K562 (cell line): ENCODE results near the gene AZGP1. TPM values are rescaled to one million over a fixed set of nuclear protein-coding genes. Genes with fewer than 3 reads are reported as not detected.

Experiments
- AFF4 ChIP-seq: sonication (generic); formaldehyde crosslinking; IDR thresholded peaks from 2 replicates; pipeline ENCODE4 v1.8.0; 2023; ENCODE audit warnings: mild to moderate bottlenecking, missing genetic modification reagents
- CREB1 ChIP-seq, 2 experiments: sonication (generic) in 1 of 2; formaldehyde crosslinking in 1 of 2; IDR thresholded peaks; 2 replicates each; pipeline versions ENCODE4 v1.6.1 to v1.8.0; 2012 to 2022; ENCODE audit warnings: inconsistent platforms in 1 of 2, mild to moderate bottlenecking in 1 of 2, missing genetic modification reagents in 1 of 2, moderate library complexity in 1 of 2
- HDAC8 ChIP-seq: fragments of 450-650 bp; IDR thresholded peaks from 2 replicates; pipeline ENCODE4 v1.6.1; 2016; ENCODE audit warnings: mild to moderate bottlenecking, missing genetic modification characterization, moderate library complexity, missing compliant biosample characterization
- HLTF ChIP-seq: fragments of 450-650 bp; IDR thresholded peaks from 2 replicates; pipeline ENCODE4 v1.6.1; 2016
- IRF2 ChIP-seq: sonication (generic); formaldehyde crosslinking; IDR thresholded peaks from 2 replicates; pipeline ENCODE4 v1.8.1; 2022; ENCODE audit warnings: mild to moderate bottlenecking, missing genetic modification reagents
- KHSRP ChIP-seq: fragments of 450-650 bp; IDR thresholded peaks from 2 replicates; pipeline ENCODE4 v1.6.1; 2017
- NFE2 ChIP-seq: IDR thresholded peaks from 2 replicates; pipeline ENCODE4 v1.6.1; 2014; ENCODE audit warnings: antibody characterized with exemption, low read depth
- POLR2AphosphoS2 ChIP-seq: IDR thresholded peaks from 2 replicates; pipeline ENCODE4 v1.6.1; 2012; ENCODE audit warnings: low read length, improper control_type of control experiment
- RNF2 ChIP-seq: sonication (generic); IDR thresholded peaks from 2 replicates; pipeline ENCODE4 v1.6.1; 2016
- TARDBP ChIP-seq: fragments of 450-650 bp; IDR thresholded peaks from 2 replicates; pipeline ENCODE4 v1.6.1; 2016
- TBL1XR1 ChIP-seq, 2 experiments: IDR thresholded peaks; 2 replicates each; pipeline ENCODE4 v1.6.1; 2012; ENCODE audit warnings: improper control_type of control experiment in 2 of 2, low read length in 2 of 2, mild to moderate bottlenecking in 1 of 2
- TBP ChIP-seq: optimal IDR thresholded peaks from 2 replicates; pipeline ENCODE3; 2011; ENCODE audit warnings: low read depth, low read length, improper control_type of control experiment
- TEAD4 ChIP-seq, 2 experiments: sonication (generic) in 1 of 2; formaldehyde crosslinking in 1 of 2; IDR thresholded peaks; 2 replicates each; pipeline versions ENCODE4 v1.6.1 to v1.8.0; 2012 to 2022; ENCODE audit warnings: borderline replicate concordance in 1 of 2, inconsistent platforms in 1 of 2, low read length in 1 of 2, mild to moderate bottlenecking in 1 of 2, missing genetic modification reagents in 1 of 2
- U2AF1 ChIP-seq: fragments of 200-400 bp; formaldehyde crosslinking; optimal IDR thresholded peaks from 2 replicates; pipeline ENCODE3; 2017; ENCODE audit warnings: mild to moderate bottlenecking, low read depth, low read length, moderate library complexity
- ZNF324 ChIP-seq: fragments of 250-450 bp; sonication (Bioruptor Pico); IDR thresholded peaks from 2 replicates; pipeline ENCODE4 v1.4.0; 2020; ENCODE audit warnings: mild to moderate bottlenecking
- polyA plus RNA-seq, 8 experiments: library from polyadenylated mRNA; depleted of rRNA in 4 of 8; stranded (reverse) in 5 of 8; unstranded in 3 of 8; fragments of >200 nt; fragmentation: Nextera tagmentation in 2 of 8; fragmentation: Illumina TruSeq in 1 of 8; extraction: Ambion mirVana in 2 of 8; extraction: Trizol in 1 of 8; gene quantifications; 2 replicates each; pipeline versions ENCODE4 v1.2.1 to v1.2.3, GENCODE V29; 2011 to 2014; ENCODE audit warnings: inconsistent platforms in 1 of 8, missing spikeins in 1 of 8
- total RNA-seq, 7 experiments: library from RNA; depleted of rRNA in 6 of 7; stranded (reverse); fragments of >200 nt in 6 of 7; fragmentation: Illumina TruSeq in 2 of 7; extraction: Trizol in 2 of 7; gene quantifications; 2 replicates each; pipeline versions ENCODE4 v1.2.1 to v1.2.3, GENCODE V29; 2011 to 2021; ENCODE audit warnings: low replicate concordance in 1 of 7
- TF ChIP-seq, protein P1 (sequence below): fragments of 250-450 bp; sonication (Bioruptor Pico); IDR thresholded peaks from 2 replicates; pipeline ENCODE4 v1.4.0; 2020; ENCODE audit warnings: borderline replicate concordance
- TF ChIP-seq, protein P2 (sequence below), 2 experiments: fragments of 450-650 bp in 1 of 2; sonication (generic) in 1 of 2; formaldehyde crosslinking in 1 of 2; IDR thresholded peaks in 1 of 2; conservative IDR thresholded peaks in 1 of 2; 2 replicates each; pipeline versions ENCODE4 v1.6.1 to v1.8.1; 2016 to 2023; ENCODE audit warnings: mild to moderate bottlenecking in 2 of 2, moderate library complexity in 2 of 2, inconsistent platforms in 1 of 2, missing genetic modification reagents in 1 of 2
- TF ChIP-seq, protein P3 (sequence below): fragments of 250-450 bp; sonication (Bioruptor Pico); IDR thresholded peaks from 2 replicates; pipeline ENCODE4 v1.5.0; 2021; ENCODE audit warnings: mild to moderate bottlenecking, borderline replicate concordance

Gene AZGP1
- total and polyA plus RNA-seq, 9 of the 15 experiments (the other 6 are each of a cell fraction or from before 2014, with no cell fraction given) = 0.18 to 0.53 TPM; not detected in 7

- TF ChIP-seq KHSRP (no peak), CREB1 (IDR thresholded peaks at IDR 0.05) (peak; percentile 64), CREB1 (CRISPR knock-in tag; IDR thresholded peaks at IDR 0.05) (peak; percentile 75), TEAD4 (IDR thresholded peaks at IDR 0.05; ENCODE audit: low read length) (peak; percentile 25; the same call in 1 of the 2 replicates), TEAD4 (CRISPR knock-in tag; IDR thresholded peaks at IDR 0.05; ENCODE audit: borderline replicate concordance) (no peak), TBP (peak; percentile 80), TARDBP (0 out of 2 replicates have a peak, but pooled peaks have one; percentile 48), RNF2 (peak; percentile 20; the same call in 1 of the 2 replicates), POLR2AphosphoS2 (peak; percentile 37; the same call in 1 of the 2 replicates), TBL1XR1 (IDR thresholded peaks at IDR 0.05; ENCODE audit: low read length in 2 of 2) (peak; percentile 54 to 60; a peak in 2 of 4 replicates), IRF2 (CRISPR knock-in tag) (no peak), ZNF324 (CRISPR knock-in tag) (no peak), HLTF (no peak), HDAC8 (tag) (0 out of 2 replicates have a peak, but pooled peaks have one; percentile 30), NFE2 (no peak), AFF4 (CRISPR knock-in tag) (peak; percentile 77; the same call in 1 of the 2 replicates), U2AF1 (no peak)
- TF ChIP-seq, protein P1, sequence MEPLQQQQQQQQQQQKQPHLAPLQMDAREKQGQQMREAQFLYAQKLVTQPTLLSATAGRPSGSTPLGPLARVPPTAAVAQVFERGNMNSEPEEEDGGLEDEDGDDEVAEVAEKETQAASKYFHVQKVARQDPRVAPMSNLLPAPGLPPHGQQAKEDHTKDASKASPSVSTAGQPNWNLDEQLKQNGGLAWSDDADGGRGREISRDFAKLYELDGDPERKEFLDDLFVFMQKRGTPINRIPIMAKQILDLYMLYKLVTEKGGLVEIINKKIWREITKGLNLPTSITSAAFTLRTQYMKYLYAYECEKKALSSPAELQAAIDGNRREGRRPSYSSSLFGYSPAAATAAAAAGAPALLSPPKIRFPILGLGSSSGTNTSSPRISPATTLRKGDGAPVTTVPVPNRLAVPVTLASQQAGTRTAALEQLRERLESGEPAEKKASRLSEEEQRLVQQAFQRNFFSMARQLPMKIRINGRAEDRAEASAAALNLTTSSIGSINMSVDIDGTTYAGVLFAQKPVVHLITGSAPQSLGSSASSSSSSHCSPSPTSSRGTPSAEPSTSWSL (CRISPR knock-in tag) = no peak
- TF ChIP-seq, protein P2, sequence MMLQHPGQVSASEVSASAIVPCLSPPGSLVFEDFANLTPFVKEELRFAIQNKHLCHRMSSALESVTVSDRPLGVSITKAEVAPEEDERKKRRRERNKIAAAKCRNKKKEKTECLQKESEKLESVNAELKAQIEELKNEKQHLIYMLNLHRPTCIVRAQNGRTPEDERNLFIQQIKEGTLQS (IDR thresholded peaks at IDR 0.05) = no peak
- TF ChIP-seq, protein P2 (CRISPR knock-in tag; conservative IDR thresholded peaks at IDR 0.05) = peak; percentile 61; the same call in 1 of the 2 replicates
- TF ChIP-seq, protein P3, sequence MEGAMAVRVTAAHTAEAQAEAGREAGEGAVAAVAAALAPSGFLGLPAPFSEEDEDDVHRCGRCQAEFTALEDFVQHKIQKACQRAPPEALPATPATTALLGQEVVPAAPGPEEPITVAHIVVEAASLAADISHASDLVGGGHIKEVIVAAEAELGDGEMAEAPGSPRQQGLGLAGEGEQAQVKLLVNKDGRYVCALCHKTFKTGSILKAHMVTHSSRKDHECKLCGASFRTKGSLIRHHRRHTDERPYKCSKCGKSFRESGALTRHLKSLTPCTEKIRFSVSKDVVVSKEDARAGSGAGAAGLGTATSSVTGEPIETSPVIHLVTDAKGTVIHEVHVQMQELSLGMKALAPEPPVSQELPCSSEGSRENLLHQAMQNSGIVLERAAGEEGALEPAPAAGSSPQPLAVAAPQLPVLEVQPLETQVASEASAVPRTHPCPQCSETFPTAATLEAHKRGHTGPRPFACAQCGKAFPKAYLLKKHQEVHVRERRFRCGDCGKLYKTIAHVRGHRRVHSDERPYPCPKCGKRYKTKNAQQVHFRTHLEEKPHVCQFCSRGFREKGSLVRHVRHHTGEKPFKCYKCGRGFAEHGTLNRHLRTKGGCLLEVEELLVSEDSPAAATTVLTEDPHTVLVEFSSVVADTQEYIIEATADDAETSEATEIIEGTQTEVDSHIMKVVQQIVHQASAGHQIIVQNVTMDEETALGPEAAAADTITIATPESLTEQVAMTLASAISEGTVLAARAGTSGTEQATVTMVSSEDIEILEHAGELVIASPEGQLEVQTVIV (CRISPR knock-in tag) = no peak
These were observed 56.6 kb downstream of the AZGP1 start, which contains the start of gene TRIM4 (continued) for GRCh38 chr7:99918959-99919813.
